NB4 (cell line): ENCODE results near the gene TFE3.

Experiments used
- DNase-seq: peaks from one replicate; pipeline ENCODE4 v3.0.0; 2010; ENCODE audit warnings: low read depth
- H3K4me3 ChIP-seq: one replicate; pipeline ENCODE4 v1.5.1; 2011; ENCODE audit warnings: mild to moderate bottlenecking, low read depth, low read length, moderate library complexity
- MYC ChIP-seq: IDR thresholded peaks from 2 replicates; pipeline ENCODE4 v1.6.1; 2011; ENCODE audit warnings: low read depth, low read length
- POLR2A ChIP-seq: IDR thresholded peaks from 2 replicates; pipeline ENCODE4 v1.6.1; 2011; ENCODE audit warnings: mild to moderate bottlenecking; ENCODE audit not compliant: insufficient read length; ENCODE audit errors: extremely low read depth
- TF ChIP-seq, protein P1 (sequence below): IDR thresholded peaks from 2 replicates; pipeline ENCODE4 v1.6.1; 2011; ENCODE audit warnings: low read depth, low read length
- TF ChIP-seq, protein P2 (sequence below): IDR thresholded peaks from one replicate; pipeline ENCODE4 v1.5.1; 2012; ENCODE audit warnings: low read depth, low read length

TFE3 gene

DNA sequence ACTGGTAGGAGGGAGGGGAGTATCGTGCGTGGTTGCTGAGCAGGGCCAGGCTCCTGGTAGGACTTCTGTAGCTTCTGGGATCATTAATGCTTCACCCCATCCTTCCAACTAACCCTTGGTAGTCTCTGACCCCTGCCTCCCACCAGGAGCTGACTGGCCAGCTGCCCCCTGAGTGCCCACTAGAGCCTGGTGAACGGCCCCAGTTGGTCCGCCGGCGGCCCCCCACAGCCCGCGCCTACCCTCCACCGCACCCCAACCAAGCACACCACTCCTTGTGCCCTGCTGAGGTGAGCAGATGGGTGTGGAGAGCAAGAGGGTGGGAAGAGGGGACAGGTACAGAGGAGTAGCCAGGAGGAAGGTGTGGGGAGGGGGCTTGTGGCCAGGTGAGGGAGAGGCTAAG lies 20.6 kb upstream of the TFE3 start:
- no peak overlapping the region for H3K4me3 ChIP-seq
- no peak for TF ChIP-seq POLR2A
- TF ChIP-seq, protein P1, sequence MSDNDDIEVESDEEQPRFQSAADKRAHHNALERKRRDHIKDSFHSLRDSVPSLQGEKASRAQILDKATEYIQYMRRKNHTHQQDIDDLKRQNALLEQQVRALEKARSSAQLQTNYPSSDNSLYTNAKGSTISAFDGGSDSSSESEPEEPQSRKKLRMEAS, result no peak
- TF ChIP-seq, protein P2, sequence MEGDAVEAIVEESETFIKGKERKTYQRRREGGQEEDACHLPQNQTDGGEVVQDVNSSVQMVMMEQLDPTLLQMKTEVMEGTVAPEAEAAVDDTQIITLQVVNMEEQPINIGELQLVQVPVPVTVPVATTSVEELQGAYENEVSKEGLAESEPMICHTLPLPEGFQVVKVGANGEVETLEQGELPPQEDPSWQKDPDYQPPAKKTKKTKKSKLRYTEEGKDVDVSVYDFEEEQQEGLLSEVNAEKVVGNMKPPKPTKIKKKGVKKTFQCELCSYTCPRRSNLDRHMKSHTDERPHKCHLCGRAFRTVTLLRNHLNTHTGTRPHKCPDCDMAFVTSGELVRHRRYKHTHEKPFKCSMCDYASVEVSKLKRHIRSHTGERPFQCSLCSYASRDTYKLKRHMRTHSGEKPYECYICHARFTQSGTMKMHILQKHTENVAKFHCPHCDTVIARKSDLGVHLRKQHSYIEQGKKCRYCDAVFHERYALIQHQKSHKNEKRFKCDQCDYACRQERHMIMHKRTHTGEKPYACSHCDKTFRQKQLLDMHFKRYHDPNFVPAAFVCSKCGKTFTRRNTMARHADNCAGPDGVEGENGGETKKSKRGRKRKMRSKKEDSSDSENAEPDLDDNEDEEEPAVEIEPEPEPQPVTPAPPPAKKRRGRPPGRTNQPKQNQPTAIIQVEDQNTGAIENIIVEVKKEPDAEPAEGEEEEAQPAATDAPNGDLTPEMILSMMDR, result no peak
- no peak for TF ChIP-seq MYC
- DNase-seq, result no peak

DNA sequence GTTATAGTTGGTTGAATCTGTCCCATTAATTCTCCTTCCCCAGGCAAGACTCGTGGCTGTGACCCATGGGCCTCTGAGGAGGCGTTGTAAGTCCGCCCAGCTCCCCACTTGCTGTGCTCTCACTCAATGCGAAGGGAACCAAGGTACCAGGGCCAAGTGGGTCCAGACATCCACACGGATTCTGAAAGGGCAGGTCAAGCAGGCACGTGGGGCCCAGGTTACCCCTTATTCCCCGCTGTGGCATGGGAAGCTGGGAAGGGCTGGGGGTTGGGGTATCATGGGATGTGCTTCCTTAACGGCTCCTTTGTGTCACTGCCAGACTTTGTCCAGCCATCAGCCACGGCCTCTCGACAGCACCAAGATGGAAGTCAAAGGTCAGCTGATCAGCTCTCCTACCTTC lies 18.8 kb upstream of the TFE3 start:
- no peak for DNase-seq
- no peak overlapping the region for H3K4me3 ChIP-seq
- TF ChIP-seq MYC (no peak), POLR2A (no peak)
- TF ChIP-seq, protein P1, result no peak
- TF ChIP-seq, protein P2, result no peak

DNA sequence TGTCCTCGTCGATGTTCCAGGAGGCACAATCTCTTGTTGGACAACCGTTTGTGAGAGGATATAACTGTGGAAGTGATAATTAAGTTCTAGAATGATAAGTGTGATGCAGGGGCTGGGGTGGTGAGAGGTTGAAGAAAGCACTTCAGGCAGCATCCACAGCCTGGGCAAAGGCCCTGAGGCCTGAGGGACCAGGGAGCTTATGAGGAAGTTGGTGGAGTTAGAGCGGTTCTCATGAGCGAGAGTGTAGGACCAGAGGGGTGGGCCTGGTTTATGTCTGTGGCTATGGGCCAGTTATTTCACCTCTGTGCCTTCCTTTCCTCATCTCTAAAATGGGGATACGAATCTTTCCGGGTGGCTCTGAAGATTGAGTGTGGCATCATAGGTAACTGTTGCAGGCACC lies 18.3 kb upstream of the TFE3 start:
- TF ChIP-seq, protein P1, result no peak
- TF ChIP-seq, protein P2, result no peak
- no peak for TF ChIP-seq MYC
- TF ChIP-seq POLR2A, result no peak
- DNase-seq, result no peak
- no peak overlapping the region for H3K4me3 ChIP-seq

DNA sequence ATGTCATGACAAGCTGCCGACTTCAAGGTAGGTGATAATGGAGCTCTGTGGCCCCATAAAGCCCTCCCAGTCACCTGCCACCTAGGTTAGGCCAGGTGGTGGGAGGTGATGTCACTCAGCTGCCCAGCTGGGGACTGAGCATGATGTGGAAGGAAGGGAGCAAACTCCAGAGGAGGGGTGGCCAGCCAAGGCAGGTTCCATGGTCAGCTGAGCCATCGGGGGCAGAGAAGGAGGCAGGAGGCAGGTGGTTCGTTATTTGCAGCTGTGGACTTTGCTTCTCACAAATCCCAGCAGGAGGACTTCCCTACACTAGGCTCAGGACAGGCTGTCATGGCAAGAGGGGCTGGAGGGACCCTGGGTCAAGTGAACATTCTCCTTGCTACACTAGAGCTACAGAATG lies 17.8 kb upstream of the TFE3 start:
- H3K4me3 ChIP-seq, result no peak overlapping the region
- DNase-seq, result no peak
- TF ChIP-seq, protein P1, result no peak
- no peak for TF ChIP-seq MYC
- TF ChIP-seq, protein P2, result no peak
- TF ChIP-seq POLR2A, result no peak

DNA sequence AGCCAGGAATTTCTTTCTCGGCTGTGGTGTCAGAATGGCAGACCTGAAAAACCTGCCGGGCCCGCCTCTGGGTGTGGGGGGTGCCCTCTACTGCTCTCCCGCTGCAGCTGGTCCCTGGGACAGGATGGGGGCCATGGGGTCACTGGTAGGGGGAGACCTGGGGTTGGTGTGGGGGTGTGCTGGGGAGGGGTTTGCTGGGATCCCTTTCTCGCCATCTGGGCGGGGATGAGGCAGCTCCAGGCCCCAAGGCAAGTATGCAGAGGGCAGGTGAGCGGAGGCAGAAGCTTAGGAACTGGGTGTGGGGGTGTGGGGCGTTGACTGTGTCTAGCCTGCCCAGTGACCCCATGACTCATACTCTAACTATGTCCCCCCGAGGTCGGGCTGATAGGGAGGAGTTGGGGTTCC lies 16.5 kb upstream of the TFE3 start:
- H3K4me3 ChIP-seq, result no peak overlapping the region
- DNase-seq, result no peak
- TF ChIP-seq, protein P1, result no peak
- no peak for TF ChIP-seq POLR2A
- TF ChIP-seq, protein P2, result no peak
- TF ChIP-seq MYC, result no peak

DNA sequence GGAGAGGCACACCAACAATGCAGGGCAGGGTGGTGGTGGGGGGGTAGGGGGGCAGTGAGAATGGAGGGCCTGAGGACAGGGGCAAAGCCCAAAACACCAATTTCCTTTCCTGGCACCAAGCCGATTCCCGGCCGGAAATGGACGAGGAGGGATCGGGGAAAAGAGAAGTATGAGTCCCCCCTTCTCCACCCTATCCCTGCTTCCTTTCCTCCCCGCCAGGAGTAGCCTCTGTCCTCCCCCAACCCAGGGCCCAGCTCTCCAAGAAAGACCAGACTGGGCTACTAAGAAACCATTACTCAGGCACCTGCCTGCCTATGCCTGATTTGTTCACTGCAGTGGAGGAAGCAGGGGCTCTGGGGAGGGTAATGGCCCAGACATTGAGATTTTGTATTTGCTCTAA lies 16.0 kb upstream of the TFE3 start:
- H3K4me3 ChIP-seq, result no peak overlapping the region
- TF ChIP-seq, protein P2, result no peak
- TF ChIP-seq, protein P1, result no peak
- TF ChIP-seq POLR2A (no peak), MYC (no peak)
- no peak for DNase-seq
